Esophagus squamous epithelium (tissue), 4 donors: ENCODE measurements around the gene TTC23L.

Source experiments
- CTCF ChIP-seq, 6 experiments: fragments of 450-650 bp in 4 of 6; fragments of 200-600 bp in 2 of 6; sonication (generic) in 2 of 6; IDR thresholded peaks; one replicate each; pipeline ENCODE4 v1.5.1; 2016 to 2019; ENCODE audit warnings: antibody characterized with exemption in 6 of 6, mild to moderate bottlenecking in 4 of 6, moderate library complexity in 4 of 6
- POLR2A ChIP-seq, 4 donors: fragments of 450-650 bp; IDR thresholded peaks; one replicate each; pipeline ENCODE4 v1.6.1; 2017; ENCODE audit warnings: antibody characterized with exemption in 4 of 4, mild to moderate bottlenecking in 4 of 4, moderate library complexity in 3 of 4

DNA sequence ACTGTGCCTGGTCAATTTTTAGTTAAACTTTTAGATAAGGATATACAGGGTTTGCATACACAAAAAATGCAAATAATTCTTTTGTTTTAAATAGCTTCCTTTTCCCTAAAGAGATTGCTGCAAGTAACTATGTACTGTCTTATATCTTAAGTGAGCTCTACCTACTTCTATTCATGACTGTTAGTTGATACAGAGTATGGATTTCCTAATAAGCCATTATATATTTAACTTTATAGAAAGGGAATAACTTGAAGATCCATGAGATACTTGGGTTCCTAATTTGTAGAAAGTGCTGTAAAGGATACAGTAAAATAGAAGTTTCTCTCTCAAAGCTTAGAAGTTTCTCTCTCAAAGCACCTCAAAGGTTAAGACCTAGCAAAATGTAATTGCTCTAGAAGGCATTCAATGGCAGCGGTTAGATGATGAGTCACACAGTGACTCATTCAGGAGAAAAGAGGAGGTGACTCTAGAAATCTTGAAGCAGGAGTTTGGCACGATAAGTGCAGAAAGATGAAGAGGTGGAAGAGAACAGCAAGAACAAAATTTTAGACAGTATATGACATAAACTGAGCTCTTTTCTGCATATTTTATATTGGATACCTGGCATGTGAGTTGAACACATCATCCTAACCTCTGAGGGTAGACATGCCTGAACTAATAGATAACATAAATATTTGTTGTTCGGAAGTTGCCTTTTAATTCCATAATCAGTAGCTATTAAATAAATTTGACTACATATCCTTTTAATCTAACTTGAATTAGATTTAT lies 84.9 kb downstream of the TTC23L start:
- TF ChIP-seq POLR2A (IDR thresholded peaks at IDR 0.05) = no peak
- no peak for TF ChIP-seq CTCF (IDR thresholded peaks at IDR 0.05)
